PFSK-1 (cell line): ENCODE data around the gene ALDH2.

ENCODE experiments used
- FOXP2 ChIP-seq: optimal IDR thresholded peaks from 2 replicates; pipeline ENCODE3; 2011; ENCODE audit warnings: borderline replicate concordance, control low read depth, inconsistent platforms; ENCODE audit not compliant: insufficient read depth; ENCODE audit errors: extremely low read length, extremely low read depth
- POLR2AphosphoS5 ChIP-seq: IDR thresholded peaks from 2 replicates; pipeline ENCODE4 v1.6.1; 2012; ENCODE audit warnings: low read depth, mild to moderate bottlenecking, control low read depth, low read length, moderate library complexity
- REST ChIP-seq, 2 experiments: IDR thresholded peaks; 2 replicates each; pipeline versions ENCODE4 v1.6.1 to v1.8.0; 2011 to 2012; ENCODE audit warnings: low read depth in 2 of 2, low read length in 2 of 2, control low read depth in 1 of 2, inconsistent platforms in 1 of 2, mild to moderate bottlenecking in 1 of 2, moderate library complexity in 1 of 2; ENCODE audit not compliant: insufficient read depth in 1 of 2
- SIN3A ChIP-seq: IDR thresholded peaks from 2 replicates; pipeline ENCODE4 v1.6.1; 2012; ENCODE audit warnings: mild to moderate bottlenecking, low read length, moderate library complexity, borderline replicate concordance; ENCODE audit not compliant: insufficient read depth
- TAF1 ChIP-seq: IDR thresholded peaks from 2 replicates; pipeline ENCODE4 v1.6.1; 2012; ENCODE audit warnings: low read length, control low read depth, borderline replicate concordance; ENCODE audit not compliant: insufficient read depth

Gene ALDH2

DNA sequence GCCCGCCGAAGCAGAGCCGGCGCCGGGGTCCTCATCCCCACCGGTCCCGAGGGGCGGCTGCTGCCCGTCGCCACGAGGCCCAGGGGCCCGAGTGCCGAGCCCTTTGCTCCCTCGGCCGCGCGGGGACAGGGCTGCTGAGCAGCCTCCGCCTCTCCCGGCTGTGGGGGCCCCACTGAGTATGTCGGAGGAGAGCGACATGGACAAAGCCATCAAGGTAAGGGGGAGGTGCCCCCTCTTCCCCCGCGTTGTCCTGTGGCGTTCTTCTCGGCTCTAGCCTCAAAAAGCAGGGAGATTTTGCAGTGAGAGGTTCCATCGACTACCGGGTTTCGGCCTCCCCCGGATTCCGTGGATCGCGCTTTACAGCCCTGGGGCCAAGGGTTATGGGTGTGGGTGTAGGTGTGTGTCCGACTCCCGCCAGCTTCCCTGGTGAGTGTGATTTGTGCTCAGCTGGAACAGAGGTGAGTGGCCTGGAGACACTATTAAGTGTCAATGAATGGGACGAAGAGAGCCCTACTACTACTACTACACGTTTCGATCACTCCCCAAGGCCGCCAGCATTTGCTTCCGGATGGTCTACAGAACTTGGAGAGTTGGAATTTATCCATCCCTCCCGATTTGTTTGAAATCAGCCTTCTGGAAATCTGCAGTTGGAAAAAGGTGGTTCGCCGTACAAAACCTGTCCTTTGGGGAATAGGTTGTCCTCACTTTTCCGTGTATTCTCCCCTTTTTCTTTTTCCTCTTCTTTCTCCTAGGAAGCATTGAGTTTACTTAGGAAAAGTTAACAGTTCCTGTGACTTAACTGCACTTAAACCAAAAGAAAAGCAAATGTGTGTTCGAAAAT lies 76.0 kb downstream of the ALDH2 start:
- TF ChIP-seq TAF1 (no peak), FOXP2 (no peak), POLR2AphosphoS5 (no peak)

GRCh38 chr12:111846016-111846415 lies 79.3 kb downstream of the ALDH2 start:
- TF ChIP-seq REST (IDR thresholded peaks at IDR 0.05; ENCODE audit: insufficient read depth in 1 of 2, low read depth in 2 of 2, low read length in 2 of 2) (no peak), SIN3A (no peak), POLR2AphosphoS5 (no peak), FOXP2 (no peak), TAF1 (no peak)

DNA sequence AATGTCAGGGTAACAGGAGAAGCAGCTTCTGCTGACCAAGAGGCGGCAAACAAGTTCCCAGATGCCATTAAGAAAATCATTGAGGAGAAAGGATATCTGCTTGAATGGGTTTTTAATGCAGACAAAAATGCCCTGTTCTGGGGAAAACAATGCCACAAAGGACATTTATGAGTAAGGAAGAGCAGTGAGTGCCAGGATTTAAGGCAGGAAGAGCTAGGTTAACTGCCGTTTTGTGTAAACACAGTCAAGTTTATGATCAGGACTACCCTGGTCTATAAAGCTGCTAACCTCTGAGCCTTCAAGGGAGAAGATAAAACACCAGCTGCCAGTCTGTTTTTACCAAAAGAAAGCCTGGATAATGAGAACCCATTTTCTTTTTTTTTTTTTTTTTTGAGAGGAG lies 83.8 kb downstream of the ALDH2 start:
- no peak for TF ChIP-seq POLR2AphosphoS5

GRCh38 chr12:111858186-111858585 lies 91.5 kb downstream of the ALDH2 start:
- TF ChIP-seq POLR2AphosphoS5 (no peak), REST (IDR thresholded peaks at IDR 0.05; ENCODE audit: insufficient read depth in 1 of 2, low read depth in 2 of 2, low read length in 2 of 2) (no peak), TAF1 (no peak), SIN3A (no peak), FOXP2 (no peak)

- TF ChIP-seq POLR2AphosphoS5 (no peak), FOXP2 (no peak), SIN3A (no peak), TAF1 (no peak), REST (IDR thresholded peaks at IDR 0.05; ENCODE audit: insufficient read depth in 1 of 2, low read depth in 2 of 2, low read length in 2 of 2) (no peak)
Measured at GRCh38 chr12:111858778-111859177, 92.0 kb downstream of the ALDH2 start.

DNA sequence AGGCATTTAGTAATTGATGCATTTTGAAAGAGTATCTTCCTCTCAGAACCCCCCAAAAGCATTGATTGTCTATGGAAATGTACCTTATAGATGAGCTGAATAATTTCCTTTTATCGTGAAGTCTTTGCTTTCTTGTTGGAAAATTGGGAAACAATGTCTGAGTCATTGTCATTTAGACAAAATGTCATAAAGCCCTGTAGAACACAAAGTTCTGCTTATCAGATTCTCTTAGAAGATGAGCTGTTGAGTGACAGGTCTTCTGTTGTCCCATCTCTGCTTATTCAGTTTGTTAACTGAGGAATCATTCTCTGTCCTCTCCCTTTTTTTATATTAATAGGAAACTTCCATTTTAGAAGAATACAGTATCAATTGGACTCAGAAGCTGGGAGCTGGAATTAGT lies 98.2 kb downstream of the ALDH2 start:
- TF ChIP-seq REST (IDR thresholded peaks at IDR 0.05; ENCODE audit: insufficient read depth in 1 of 2, low read depth in 2 of 2, low read length in 2 of 2) (no peak), POLR2AphosphoS5 (no peak), TAF1 (no peak)
